Spleen (tissue), 7 donors: ENCODE measurements around the gene CARD16.

ENCODE experiments used
- CTCF ChIP-seq, 11 experiments: fragments of 200-600 bp in 7 of 11; fragments of 450-650 bp in 4 of 11; sonication (generic) in 4 of 11; IDR thresholded peaks in 8 of 11; conservative IDR thresholded peaks in 3 of 11; 1 replicate in 7 of 11; 2 replicates in 4 of 11; pipeline versions ENCODE4 v1.4.0 to v1.8.0; 2016 to 2021; ENCODE audit warnings: antibody characterized with exemption in 11 of 11, inconsistent platforms in 4 of 11, mild to moderate bottlenecking in 1 of 11
- POLR2A ChIP-seq, 3 donors: fragments of 450-650 bp; IDR thresholded peaks; one replicate each; pipeline ENCODE4 v1.5.1; 2017; ENCODE audit warnings: antibody characterized with exemption in 3 of 3, mild to moderate bottlenecking in 1 of 3
- donor health status: DM: no; HTN: no; CAD: no; lungs with moderate emphysema.
- donor health status: DM: no; HTN: no; CAD: no.
- donor health status: DM: no; HTN: no; CAD: no.

GRCh38 chr11:105007463-105007862, 37.7 kb downstream of the CARD16 start:
- TF ChIP-seq CTCF (IDR thresholded peaks at IDR 0.05 in 8 of 11, conservative IDR thresholded peaks at IDR 0.05 in 3 of 11): no peak
- no peak for TF ChIP-seq POLR2A (IDR thresholded peaks at IDR 0.05)
